Astrocyte (in vitro differentiated cells and primary cell): ENCODE data around the gene LBX2. TPM values are rescaled to one million over a fixed set of nuclear protein-coding genes. Genes with fewer than 3 reads are reported as not detected.

ENCODE experiments used
- DNase-seq: peaks from one replicate; pipeline ENCODE4 v3.0.0-alpha.2; 2010; ENCODE audit warnings: low read depth
- FAIRE-seq: peaks from 2 replicates; lab custom pipeline; 2011; peaks lifted over from hg19 to GRCh38; lab: Jason Lieb, UNC
- H2AFZ ChIP-seq: 2 replicates; pipeline ENCODE4 v1.6.0; 2012; ENCODE audit warnings: low read depth, low read length, inconsistent platforms
- H3K27ac ChIP-seq: 2 replicates; pipeline ENCODE4 v1.5.1; 2011; ENCODE audit warnings: low read depth, low read length, inconsistent platforms
- H3K27me3 ChIP-seq: 2 replicates; pipeline ENCODE4 v1.6.0; 2011; ENCODE audit warnings: low read length, inconsistent platforms; ENCODE audit not compliant: insufficient read depth
- H3K36me3 ChIP-seq: 2 replicates; pipeline ENCODE4 v1.5.1; 2011; ENCODE audit warnings: low read length, inconsistent platforms; ENCODE audit not compliant: insufficient read depth
- H3K4me1 ChIP-seq: 2 replicates; pipeline ENCODE4 v1.5.1; 2011; ENCODE audit warnings: low read length, inconsistent platforms; ENCODE audit not compliant: insufficient read depth
- H3K4me2 ChIP-seq: 2 replicates; pipeline ENCODE4 v1.6.0; 2012; ENCODE audit warnings: low read length, inconsistent platforms
- H3K4me3 ChIP-seq: 2 replicates; pipeline ENCODE4 v1.5.1; 2011; ENCODE audit warnings: low read depth, mild to moderate bottlenecking, low read length, inconsistent platforms; ENCODE audit not compliant: insufficient read depth
- H3K79me2 ChIP-seq: 2 replicates; pipeline ENCODE4 v1.6.0; 2012; ENCODE audit warnings: mild to moderate bottlenecking, low read length, inconsistent platforms; ENCODE audit not compliant: insufficient read depth
- H3K9ac ChIP-seq: 2 replicates; pipeline ENCODE4 v1.6.0; 2012; ENCODE audit warnings: mild to moderate bottlenecking, low read length, inconsistent platforms
- H3K9me3 ChIP-seq: 2 replicates; pipeline ENCODE4 v1.5.1; 2012; ENCODE audit warnings: low read depth, mild to moderate bottlenecking, low read length, inconsistent platforms; ENCODE audit not compliant: insufficient read depth
- H4K20me1 ChIP-seq: 2 replicates; pipeline ENCODE4 v1.6.0; 2012; ENCODE audit warnings: low read length, inconsistent platforms; ENCODE audit not compliant: insufficient read depth
- H3K27ac Mint-ChIP-seq: one replicate; pipeline ENCODE4 v1.8.0; 2021; ENCODE audit warnings: mild to moderate bottlenecking, mixed read lengths; ENCODE audit not compliant: unreplicated experiment
- H3K27me3 Mint-ChIP-seq: one replicate; pipeline ENCODE4 v1.8.0; 2021; ENCODE audit warnings: low read depth, mixed read lengths; ENCODE audit not compliant: unreplicated experiment
- H3K36me3 Mint-ChIP-seq: one replicate; pipeline ENCODE4 v1.8.0; 2021; ENCODE audit warnings: low read depth, mixed read lengths; ENCODE audit not compliant: unreplicated experiment
- H3K4me1 Mint-ChIP-seq: one replicate; pipeline ENCODE4 v1.8.0; 2021; ENCODE audit warnings: low read depth, mixed read lengths; ENCODE audit not compliant: unreplicated experiment
- H3K4me3 Mint-ChIP-seq: one replicate; pipeline ENCODE4 v1.8.0; 2021; ENCODE audit warnings: mild to moderate bottlenecking, moderate library complexity, mixed read lengths; ENCODE audit not compliant: unreplicated experiment
- H3K9me3 Mint-ChIP-seq: one replicate; pipeline ENCODE4 v1.8.0; 2021; ENCODE audit warnings: mild to moderate bottlenecking, mixed read lengths; ENCODE audit not compliant: unreplicated experiment
- CTCF ChIP-seq: IDR thresholded peaks from 2 replicates; pipeline ENCODE4 v1.5.1; 2011; ENCODE audit warnings: low read depth, mild to moderate bottlenecking, inconsistent platforms, low read length, moderate library complexity; ENCODE audit not compliant: insufficient read depth
- EZH2 ChIP-seq: IDR thresholded peaks from 2 replicates; pipeline ENCODE4 v1.6.1; 2012; ENCODE audit warnings: mild to moderate bottlenecking, low read length, inconsistent platforms; ENCODE audit not compliant: insufficient read depth
- total RNA-seq: library from RNA; stranded (reverse); gene quantifications from 2 replicates; pipeline ENCODE4 v1.2.1, GENCODE V29; 2021

Gene LBX2
- total RNA-seq, 1 donor from 2014 or later = 1.0 TPM

DNA sequence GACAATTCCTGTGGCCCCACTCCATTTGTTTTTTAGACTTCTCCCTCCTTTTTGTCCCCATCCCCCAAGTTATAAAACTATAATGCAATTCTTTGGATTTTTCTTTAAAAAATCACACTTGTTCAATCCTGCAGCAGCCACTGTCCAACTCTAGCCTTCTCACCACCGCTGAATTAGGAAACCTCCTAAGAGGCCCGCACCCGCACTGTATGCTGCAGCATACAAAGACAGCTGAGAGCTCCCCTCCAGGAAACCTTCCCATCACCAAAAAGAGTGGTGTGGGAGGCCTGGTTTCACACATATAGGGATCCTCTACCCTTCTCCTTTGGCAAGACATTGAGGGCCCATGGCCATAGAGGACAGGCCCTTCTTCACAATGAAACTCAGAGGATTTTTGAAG, 5.2 kb upstream of the LBX2 start:
- H3K9ac ChIP-seq = peak overlapping the region; percentile 83
- TF ChIP-seq EZH2 (no peak), CTCF (no peak)
- H3K27me3 ChIP-seq = peaks cover 20% of the 10 kb centered on the region
- H3K79me2 ChIP-seq = peaks cover 24% of the 10 kb centered on the region
- H3K4me1 ChIP-seq = peaks cover 49% of the 10 kb centered on the region
- H3K4me2 ChIP-seq = peak overlapping the region; percentile 93
- H3K27ac ChIP-seq = no peak overlapping the region
- H2AFZ ChIP-seq = no peak overlapping the region
- Mint-ChIP-seq H3K27me3 (peaks cover 36% of the 10 kb centered on the region), H3K9me3 (no peaks in the 10 kb centered on the region), H3K4me1 (peaks cover 21% of the 10 kb centered on the region), H3K4me3 (peak overlapping the region; percentile 66), H3K36me3 (peaks cover 12% of the 10 kb centered on the region), H3K27ac (peak overlapping the region; percentile 51)
- H4K20me1 ChIP-seq = peaks cover 7% of the 10 kb centered on the region
- no peaks in the 10 kb centered on the region for H3K9me3 ChIP-seq
- peak overlapping the region; percentile 61 for H3K4me3 ChIP-seq
- H3K36me3 ChIP-seq = peaks cover 4% of the 10 kb centered on the region
- FAIRE-seq (no peak), DNase-seq (no peak)

- Histone ChIP-seq H3K27me3 (peaks cover 23% of the 10 kb centered on the region), H4K20me1 (peaks cover 7% of the 10 kb centered on the region), H3K79me2 (peaks cover 24% of the 10 kb centered on the region), H3K36me3 (peaks cover 4% of the 10 kb centered on the region), H3K9ac (peak overlapping the region; percentile 83), H3K9me3 (no peaks in the 10 kb centered on the region), H3K4me3 (peak overlapping the region; percentile 61), H3K4me2 (peak overlapping the region; percentile 93), H2AFZ (peak overlapping the region; percentile 86), H3K27ac (peak overlapping the region; percentile 76), H3K4me1 (peaks cover 49% of the 10 kb centered on the region)
- no peak for FAIRE-seq
- Mint-ChIP-seq H3K27me3 (peaks cover 40% of the 10 kb centered on the region), H3K36me3 (peaks cover 12% of the 10 kb centered on the region), H3K4me3 (peak overlapping the region; percentile 83), H3K27ac (peak overlapping the region; percentile 51), H3K9me3 (no peaks in the 10 kb centered on the region), H3K4me1 (peaks cover 25% of the 10 kb centered on the region)
- TF ChIP-seq CTCF = no peak
- no peak for DNase-seq
Measured at GRCh38 chr2:74503506-74504475, 4.4 kb upstream of the LBX2 start.
